ENCODE measurements around the gene CAMK2G. TPM values are rescaled to one million over a fixed set of nuclear protein-coding genes. Genes with fewer than 3 reads are reported as not detected.

Gene CAMK2G
- total and polyA plus RNA-seq, 5 experiments from 2014 or later: 4.6 to 61.7 (median 6.7) TPM

DNA sequence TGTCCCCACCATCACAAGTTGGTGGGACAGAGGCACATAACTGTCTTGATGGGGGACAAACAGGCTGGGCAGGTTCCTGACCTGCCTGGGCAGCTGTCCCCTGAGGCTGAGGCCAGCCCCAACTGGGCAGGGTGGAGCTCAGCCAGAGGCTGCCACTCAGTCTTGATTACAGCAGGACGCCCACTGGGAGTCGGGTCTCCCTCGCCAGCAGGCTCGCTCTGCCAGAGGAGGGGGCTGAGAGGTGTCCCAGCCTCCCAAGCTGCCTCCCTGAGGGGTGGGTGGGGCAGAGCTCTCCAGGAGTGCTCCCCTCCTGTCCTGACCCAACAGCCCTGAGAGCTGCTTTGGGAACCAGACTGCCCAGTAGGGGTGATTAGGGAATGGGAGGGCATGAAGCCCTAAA lies 1.8 kb upstream of the CAMK2G start:
- Mint-ChIP-seq H3K9me3 (no peaks in the 10 kb centered on the region), H3K4me3 (peak overlapping the region in 6 of 10 donors; percentile 15 to 57 (median 32)), H3K36me3 (peaks cover 0 to 18% (median 6%) of the 10 kb centered on the region in 3 donors), H3K27ac (peak overlapping the region; percentile 29 to 97 (median 87)), H3K27me3 (no peaks in the 10 kb centered on the region), H3K4me1 (peaks cover 40 to 66% (median 64%) of the 10 kb centered on the region in 4 donors)
- ATAC-seq (no peak), DNase-seq (no peak)
- POLR2A ChIA-PET: interaction anchor here (1.4 to 7.9 kb wide), 4 partner anchors 12 to 74 kb away, joined by 3 to 106 read pairs (median 34); no protein-coding TSS in a partner anchor

DNA sequence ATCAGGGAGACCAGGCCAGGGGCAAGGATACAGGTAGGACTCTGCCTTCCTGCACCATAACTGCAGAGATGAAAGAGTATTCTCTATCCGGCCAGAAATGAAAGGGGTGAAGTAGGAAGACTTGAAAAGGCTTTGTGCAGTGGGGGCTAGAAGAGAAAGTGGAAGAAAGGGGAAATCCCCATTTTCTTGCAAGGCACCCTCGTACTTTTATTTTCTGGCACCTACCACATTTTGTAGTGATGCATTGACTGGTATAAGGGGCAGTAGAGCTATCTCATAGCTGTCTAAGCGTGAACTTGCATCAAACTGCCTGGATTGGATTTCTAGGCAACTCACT lies 752 bp upstream of the CAMK2G start:
- peak overlapping the region; percentile 87 to 97 (median 94) for H3K4me3 Mint-ChIP-seq

DNA sequence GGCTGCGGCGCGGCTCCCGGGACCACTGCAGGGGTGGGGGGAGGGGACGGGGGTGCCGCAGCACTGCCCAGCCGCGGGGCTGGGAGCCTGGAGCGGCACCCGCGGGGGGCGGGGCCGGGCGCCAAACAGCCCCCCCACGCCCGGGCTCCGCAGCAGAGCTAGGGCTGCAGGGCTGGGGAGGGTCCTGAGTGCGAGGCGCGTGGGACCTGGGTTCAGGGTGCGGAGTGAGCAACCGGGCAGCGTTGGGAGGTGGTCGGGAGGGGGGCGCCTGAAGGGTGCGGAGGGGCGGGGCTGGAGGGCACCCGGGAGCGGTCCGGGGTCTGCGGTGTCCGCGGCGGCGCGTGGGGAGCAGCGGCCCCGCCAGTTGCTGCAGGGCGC lies 528 bp downstream of the CAMK2G start:
- POLR2A ChIA-PET: interaction anchor here (1.2 to 7.9 kb wide), 6 partner anchors 9 to 105 kb away, joined by 3 to 106 read pairs (median 18); a partner anchor contains a TSS
- H3K27ac Mint-ChIP-seq: peak overlapping the region in 1 of 10 donors; percentile 33

More for the DNA sequence above, 752 bp upstream of the CAMK2G start:
- POLR2A ChIA-PET: interaction anchor here (0.6 to 7.9 kb wide), 13 partner anchors 11 to 1660 kb away, joined by 3 to 106 read pairs (median 4); partner anchors contain the start of genes ANAPC16 and CHCHD1
- ATAC-seq: peak; percentile 49 to 62
- H3K36me3 Mint-ChIP-seq: peaks cover 0 to 28% (median 8%) of the 10 kb centered on the region in 3 donors
- H3K9me3 Mint-ChIP-seq: no peaks in the 10 kb centered on the region
- peak overlapping the region; percentile 76 to 97 (median 95) for H3K27ac Mint-ChIP-seq
- DNase-seq: peak in 8 of 10 donors; percentile 12 to 82 (median 66)
- peaks cover 50 to 76% (median 74%) of the 10 kb centered on the region in 4 donors for H3K4me1 Mint-ChIP-seq
- H3K27me3 Mint-ChIP-seq: no peaks in the 10 kb centered on the region

DNA sequence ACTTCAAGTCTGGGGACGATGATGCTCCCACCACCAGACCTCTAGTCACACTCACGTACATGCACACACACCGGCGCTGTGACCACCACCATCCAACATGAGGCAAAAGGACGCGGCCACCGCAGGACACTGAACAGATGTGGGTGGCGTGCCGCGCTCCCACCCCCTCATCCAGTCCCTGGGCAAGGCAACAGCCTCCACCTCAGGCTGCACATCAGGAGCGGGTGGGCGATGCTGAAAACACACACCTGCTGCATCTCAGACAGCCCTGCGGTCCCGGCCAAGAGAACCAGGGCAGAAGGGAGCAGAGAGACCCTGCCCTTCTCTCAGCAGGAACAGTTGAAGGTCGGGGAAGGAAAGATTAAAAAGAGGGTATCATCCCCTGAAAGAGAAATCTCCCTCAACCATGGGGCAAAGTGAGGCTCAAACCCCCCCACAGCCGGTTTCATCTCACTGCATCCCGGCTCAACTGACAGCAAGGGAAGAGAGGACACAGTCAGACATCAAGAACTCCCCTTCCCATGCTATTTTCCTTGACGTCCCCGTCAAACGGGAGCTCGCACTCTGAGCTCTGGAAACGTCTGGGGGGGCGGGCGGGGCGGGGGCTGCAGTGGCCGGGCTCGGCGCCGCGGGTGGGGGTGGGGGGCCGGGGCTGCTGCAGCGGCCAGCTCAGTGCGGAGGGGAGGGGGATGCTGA lies 1.1 kb downstream of the CAMK2G start:
- H3K36me3 Mint-ChIP-seq: peaks cover 0 to 38% (median 8%) of the 10 kb centered on the region in 3 donors

More for the DNA sequence above, 528 bp downstream of the CAMK2G start:
- Mint-ChIP-seq H3K36me3 (peaks cover 0 to 33% (median 8%) of the 10 kb centered on the region in 3 donors), H3K4me1 (peaks cover 42 to 77% (median 73%) of the 10 kb centered on the region in 4 donors), H3K9me3 (no peaks in the 10 kb centered on the region), H3K4me3 (peak overlapping the region in 7 of 10 donors; percentile 49 to 90 (median 65)), H3K27me3 (no peaks in the 10 kb centered on the region)
- ATAC-seq: peak in 1 of 2 donors; percentile 15
- DNase-seq: peak in 2 of 10 donors; percentile 21 to 33

DNA sequence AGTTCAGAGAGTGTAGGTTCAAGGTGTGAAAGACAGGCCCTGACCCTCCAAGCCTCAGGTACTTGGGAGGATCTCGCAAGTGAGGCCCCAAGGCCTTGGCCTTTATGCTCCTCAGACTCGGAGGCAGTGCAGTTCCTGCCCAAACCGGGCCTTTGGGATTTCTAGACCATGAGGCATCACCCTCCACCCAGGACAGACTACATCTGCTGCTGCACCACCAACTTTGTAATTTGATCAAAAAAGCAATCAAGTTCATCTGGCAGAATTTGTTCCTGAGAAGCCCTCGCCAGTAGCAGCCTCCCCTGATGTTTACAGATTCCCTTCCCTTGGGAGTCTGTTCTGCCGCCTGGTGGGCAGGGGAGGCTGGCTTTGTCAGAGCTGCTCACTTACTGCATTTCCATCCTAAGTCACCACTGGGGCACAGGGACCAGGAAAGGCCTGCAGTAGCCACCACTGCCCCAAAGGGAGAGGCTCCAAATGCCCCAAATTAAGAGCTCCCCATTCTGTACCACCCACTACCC lies 2.1 kb downstream of the CAMK2G start:
- H3K4me1 Mint-ChIP-seq: peaks cover 47 to 82% (median 80%) of the 10 kb centered on the region in 4 donors
- POLR2A ChIA-PET: interaction anchor here (1.0 kb wide), 1 partner anchor 10 kb away, joined by 3 read pairs; no protein-coding TSS in a partner anchor
- H3K4me3 Mint-ChIP-seq: peak overlapping the region; percentile 80 to 92 (median 87)
- H3K9me3 Mint-ChIP-seq: no peaks in the 10 kb centered on the region
- H3K36me3 Mint-ChIP-seq: peaks cover 0 to 44% (median 8%) of the 10 kb centered on the region in 3 donors
- DNase-seq (no peak), ATAC-seq (no peak)
- H3K27me3 Mint-ChIP-seq: no peaks in the 10 kb centered on the region
- H3K27ac Mint-ChIP-seq: peak overlapping the region; percentile 69 to 97 (median 86)

More for the DNA sequence above, 1.1 kb downstream of the CAMK2G start:
- Mint-ChIP-seq H3K27ac (peak overlapping the region; percentile 79 to 97 (median 87)), H3K4me3 (peak overlapping the region; percentile 80 to 92 (median 87)), H3K9me3 (no peaks in the 10 kb centered on the region), H3K4me1 (peaks cover 47 to 81% (median 77%) of the 10 kb centered on the region in 4 donors), H3K27me3 (no peaks in the 10 kb centered on the region)
- DNase-seq: no peak
- no peak for ATAC-seq
- POLR2A ChIA-PET: interaction anchor here (1.0 to 7.9 kb wide), 7 partner anchors 9 to 104 kb away, joined by 3 to 106 read pairs (median 15); a partner anchor contains a TSS

DNA sequence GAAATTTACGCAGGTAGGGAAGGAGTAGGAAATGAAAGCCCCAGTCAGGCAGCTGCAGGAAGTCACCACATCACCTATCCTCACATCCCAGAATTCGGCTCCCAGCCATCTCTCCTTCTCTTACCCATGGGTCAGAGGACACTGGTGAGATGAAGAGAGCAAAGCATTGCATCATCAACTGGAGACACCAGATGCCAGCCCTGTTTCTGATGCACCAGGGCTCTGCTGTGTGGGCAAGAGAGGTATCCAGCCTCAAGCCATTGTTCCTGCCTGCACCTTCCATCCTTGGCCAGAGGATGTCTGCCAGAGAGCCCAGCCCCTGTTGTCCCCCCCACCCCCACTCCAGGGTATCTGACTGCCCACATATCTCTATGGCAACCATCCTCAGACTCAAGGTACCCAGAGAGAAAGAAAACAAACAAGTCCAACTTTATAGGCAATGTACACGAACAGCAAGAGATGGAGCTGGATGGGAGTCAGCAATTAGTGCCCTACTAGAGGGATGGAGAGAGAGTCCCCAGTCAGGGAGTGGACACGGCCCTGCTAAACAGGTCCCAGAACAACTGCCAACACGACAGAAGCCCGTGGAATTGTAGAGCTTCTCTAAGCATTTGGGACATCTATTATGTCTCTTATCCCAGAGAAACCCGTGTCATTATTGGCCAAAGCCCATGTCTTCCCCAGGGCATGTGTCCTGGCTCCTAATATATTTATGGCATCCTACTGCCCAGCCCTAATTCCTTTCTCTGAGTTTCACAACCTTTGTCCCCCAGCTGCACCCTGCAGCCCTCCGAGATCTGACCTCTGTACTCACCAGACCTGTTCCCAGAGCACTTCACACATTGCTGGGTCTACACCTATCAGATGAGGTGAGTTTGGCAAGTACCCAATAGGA lies 2.8 kb downstream of the CAMK2G start:
- POLR2A ChIA-PET: interaction anchor here (1.0 kb wide), 2 partner anchors 9 to 12 kb away, joined by 3 to 5 read pairs; no protein-coding TSS in a partner anchor
- peaks cover 0 to 48% (median 8%) of the 10 kb centered on the region in 3 donors for H3K36me3 Mint-ChIP-seq
- no peaks in the 10 kb centered on the region for H3K9me3 Mint-ChIP-seq
- peak overlapping the region; percentile 82 to 97 (median 87) for H3K27ac Mint-ChIP-seq
- peaks cover 53 to 82% (median 81%) of the 10 kb centered on the region in 4 donors for H3K4me1 Mint-ChIP-seq
- H3K4me3 Mint-ChIP-seq: peak overlapping the region; percentile 70 to 92 (median 87)
- no peaks in the 10 kb centered on the region for H3K27me3 Mint-ChIP-seq
- DNase-seq: no peak
- ATAC-seq: no peak

DNA sequence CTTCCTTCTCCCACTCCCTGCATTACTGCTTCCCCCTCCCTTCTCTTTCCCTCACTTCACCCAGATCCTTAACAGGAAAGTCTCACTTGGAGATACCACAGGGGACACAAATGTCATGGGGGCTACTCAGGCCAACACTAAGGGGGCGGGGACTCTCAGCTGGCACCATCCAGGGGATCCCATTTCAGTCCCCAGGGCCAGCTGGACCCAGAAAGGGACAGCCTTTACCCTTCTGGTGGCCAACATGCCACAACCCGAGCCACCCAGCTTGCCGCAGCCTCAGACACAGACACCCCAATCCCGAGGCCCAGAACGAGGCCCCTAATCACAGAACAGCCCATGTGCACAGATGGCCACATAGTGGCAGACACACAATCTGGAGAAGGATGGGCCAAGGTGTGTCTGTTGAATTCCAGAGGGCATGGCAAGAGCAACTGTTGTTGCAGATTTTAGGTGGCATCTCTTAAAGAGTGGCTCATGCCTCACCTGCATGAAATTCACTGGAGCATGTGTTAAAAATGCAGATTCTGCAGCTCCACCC lies 5.6 kb downstream of the CAMK2G start:
- H3K36me3 Mint-ChIP-seq: peaks cover 0 to 50% (median 10%) of the 10 kb centered on the region in 3 donors
- no peak for ATAC-seq
- no peaks in the 10 kb centered on the region for H3K9me3 Mint-ChIP-seq
- POLR2A ChIA-PET: interaction anchor here (0.7 to 2.2 kb wide), 2 partner anchors 9 to 68 kb away, joined by 3 to 8 read pairs; no protein-coding TSS in a partner anchor
- peak overlapping the region in 2 of 10 donors; percentile 8 to 33 for H3K4me3 Mint-ChIP-seq
- peak overlapping the region; percentile 70 to 97 (median 92) for H3K27ac Mint-ChIP-seq
- peaks cover 54 to 96% (median 94%) of the 10 kb centered on the region in 4 donors for H3K4me1 Mint-ChIP-seq
- DNase-seq: no peak
- H3K27me3 Mint-ChIP-seq: no peaks in the 10 kb centered on the region

- peak overlapping the region; percentile 88 to 97 (median 95) for H3K27ac Mint-ChIP-seq
- peak overlapping the region in 5 of 10 donors; percentile 14 to 89 (median 33) for H3K4me3 Mint-ChIP-seq
- no peaks in the 10 kb centered on the region for H3K27me3 Mint-ChIP-seq
- no peaks in the 10 kb centered on the region for H3K9me3 Mint-ChIP-seq
- POLR2A ChIA-PET: interaction anchor here (1.5 to 7.8 kb wide), 3 partner anchors 9 to 18 kb away, joined by 3 to 106 read pairs (median 4); partner anchors contain the start of gene CAMK2G
- peaks cover 0 to 55% (median 13%) of the 10 kb centered on the region in 3 donors for H3K36me3 Mint-ChIP-seq
- DNase-seq (no peak), ATAC-seq (no peak)
- peaks cover 53 to 100% (median 97%) of the 10 kb centered on the region in 4 donors for H3K4me1 Mint-ChIP-seq
Observed at GRCh38 chr10:73867871-73868631, 6.3 kb downstream of the CAMK2G start.

DNA sequence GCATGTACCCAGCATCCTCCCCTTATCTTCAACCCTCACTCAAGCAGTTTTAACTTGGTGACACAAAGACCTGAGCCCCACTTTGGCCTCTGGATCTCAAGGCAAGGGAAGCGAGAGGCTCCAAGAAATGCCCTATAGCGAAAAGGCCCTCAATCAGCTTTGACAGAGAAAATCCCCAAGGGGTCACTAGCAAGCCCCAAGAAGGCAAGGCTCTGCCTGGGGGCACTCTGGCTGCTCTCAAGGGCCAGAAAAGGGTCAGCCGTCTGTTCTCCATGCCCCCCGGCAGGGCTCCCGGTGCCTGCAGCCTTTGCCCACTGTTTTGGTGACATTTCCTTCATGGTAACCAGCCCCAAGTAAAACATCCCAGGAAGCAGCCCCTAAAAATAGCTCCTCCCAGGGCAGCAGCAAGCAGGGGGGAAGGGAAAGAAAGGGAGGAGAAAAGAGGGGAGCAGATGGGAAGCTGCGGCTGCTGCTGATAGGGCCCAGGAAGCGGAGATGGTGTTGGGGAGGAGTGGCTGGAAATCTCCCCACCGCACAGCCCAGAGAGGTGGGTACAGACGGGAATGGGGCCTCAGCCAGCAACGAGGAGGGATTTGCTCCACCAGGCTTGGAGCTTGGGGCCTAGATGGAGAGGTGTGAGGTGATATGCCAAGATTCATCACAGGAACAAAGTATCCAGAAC lies 7.1 kb downstream of the CAMK2G start:
- peaks cover 0 to 54% (median 10%) of the 10 kb centered on the region in 3 donors for H3K36me3 Mint-ChIP-seq
- no peaks in the 10 kb centered on the region for H3K27me3 Mint-ChIP-seq
- H3K27ac Mint-ChIP-seq: peak overlapping the region; percentile 92 to 97 (median 95)
- DNase-seq (no peak), ATAC-seq (no peak)
- H3K4me1 Mint-ChIP-seq: peaks cover 47 to 100% (median 97%) of the 10 kb centered on the region in 4 donors
- no peaks in the 10 kb centered on the region for H3K9me3 Mint-ChIP-seq
- POLR2A ChIA-PET: interaction anchor here (1.5 to 7.8 kb wide), 3 partner anchors 10 to 18 kb away, joined by 3 to 106 read pairs (median 4); partner anchors contain the start of gene CAMK2G
- peak overlapping the region in 9 of 10 donors; percentile 56 to 94 (median 84) for H3K4me3 Mint-ChIP-seq

DNA sequence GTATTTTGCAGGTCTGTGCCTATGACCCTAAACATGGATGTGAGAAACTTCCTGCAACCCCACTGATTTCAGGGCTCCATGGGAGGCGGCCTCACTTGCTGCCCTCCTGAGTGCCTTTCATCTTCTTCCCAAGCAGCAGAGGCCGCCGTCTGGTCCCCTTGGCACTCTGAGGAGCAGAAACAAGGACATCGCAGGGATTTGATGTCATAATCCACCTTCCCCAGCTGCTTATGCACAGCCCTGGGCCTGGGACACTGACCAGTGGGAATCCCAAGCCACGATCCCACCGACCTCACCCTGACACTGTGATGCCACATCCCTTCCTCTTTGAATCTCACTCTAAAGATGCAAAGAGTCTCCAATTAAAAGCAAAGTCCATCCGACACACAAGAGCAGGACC lies 7.7 kb downstream of the CAMK2G start:
- POLR2A ChIA-PET: interaction anchor here (0.7 to 7.8 kb wide), 6 partner anchors 9 to 95 kb away, joined by 3 to 106 read pairs (median 4); partner anchors contain the start of gene CAMK2G
- ATAC-seq (no peak), DNase-seq (no peak)
- no peaks in the 10 kb centered on the region for H3K9me3 Mint-ChIP-seq
- H3K27ac Mint-ChIP-seq: peak overlapping the region; percentile 92 to 97 (median 95)
- H3K27me3 Mint-ChIP-seq: no peaks in the 10 kb centered on the region
- peak overlapping the region; percentile 77 to 94 (median 86) for H3K4me3 Mint-ChIP-seq
- peaks cover 41 to 96% (median 96%) of the 10 kb centered on the region in 4 donors for H3K4me1 Mint-ChIP-seq
- peaks cover 0 to 49% (median 7%) of the 10 kb centered on the region in 3 donors for H3K36me3 Mint-ChIP-seq
